HG02798 (cell line): ENCODE measurements around the gene PDE4D.

Experiments
- ATAC-seq: cut with Tn5 transposase; IDR thresholded peaks from one replicate; pipeline ENCODE4 v1.9.1; 2021; ENCODE audit warnings: mild to moderate bottlenecking; ENCODE audit not compliant: unreplicated experiment, poor library complexity

The PDE4D gene

DNA sequence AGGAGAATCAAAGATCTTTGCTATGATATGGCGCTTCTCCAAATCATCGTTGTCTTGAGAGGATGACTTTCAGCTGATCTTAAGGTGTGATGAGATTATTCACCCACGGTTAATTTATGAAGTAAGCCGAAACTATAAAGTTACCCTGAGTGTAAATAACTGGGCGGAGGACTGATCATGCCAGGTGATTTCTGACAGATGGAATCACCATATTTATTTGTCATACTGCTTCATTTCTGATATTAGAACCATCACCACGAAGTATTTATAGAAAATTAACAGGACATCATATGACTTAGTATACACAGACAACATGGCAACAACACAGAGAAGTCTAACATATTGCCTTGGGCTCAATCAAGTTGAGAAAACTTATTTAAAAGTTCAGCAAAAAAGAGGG is 708.8 kb downstream of the PDE4D start:
- no peak for ATAC-seq

DNA sequence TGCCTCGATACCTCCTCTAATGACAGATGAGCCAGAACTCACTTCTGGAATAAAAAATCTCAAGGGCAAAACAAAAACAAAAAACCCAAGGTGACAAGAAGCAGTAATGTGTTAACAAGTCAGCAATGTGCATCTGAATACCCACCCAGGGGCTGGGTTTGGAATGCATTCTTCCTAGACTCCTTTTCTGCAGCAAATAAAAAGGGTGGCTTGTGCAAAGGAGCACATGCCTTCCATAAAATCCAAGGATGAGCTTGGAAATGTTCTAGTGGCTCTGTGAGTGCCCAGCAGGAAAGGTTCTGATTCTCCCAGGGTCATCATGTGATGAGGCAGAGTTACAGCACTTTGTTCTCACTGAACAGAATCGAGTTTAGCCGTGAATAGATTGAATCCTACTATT is 710.8 kb downstream of the PDE4D start:
- ATAC-seq, result no peak

DNA sequence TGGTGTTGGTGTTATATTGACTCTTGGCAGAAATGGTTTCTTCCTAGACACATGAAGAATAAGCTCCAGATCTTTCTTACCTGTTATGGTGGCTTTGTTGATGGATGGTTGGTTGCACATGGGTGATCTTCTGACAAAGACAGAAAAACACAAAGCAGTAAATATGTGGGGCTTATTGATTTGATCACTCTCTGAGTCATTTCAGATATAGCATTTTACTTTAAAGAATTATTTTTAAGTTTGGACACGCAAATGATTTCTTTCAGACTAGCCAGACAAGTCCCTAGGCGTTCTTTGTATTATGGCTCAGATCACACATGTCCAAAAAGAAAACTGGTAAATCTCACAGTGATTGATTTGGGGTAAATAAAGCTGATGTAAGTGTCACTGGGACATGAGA is 713.0 kb downstream of the PDE4D start:
- ATAC-seq, result peak; percentile 70

DNA sequence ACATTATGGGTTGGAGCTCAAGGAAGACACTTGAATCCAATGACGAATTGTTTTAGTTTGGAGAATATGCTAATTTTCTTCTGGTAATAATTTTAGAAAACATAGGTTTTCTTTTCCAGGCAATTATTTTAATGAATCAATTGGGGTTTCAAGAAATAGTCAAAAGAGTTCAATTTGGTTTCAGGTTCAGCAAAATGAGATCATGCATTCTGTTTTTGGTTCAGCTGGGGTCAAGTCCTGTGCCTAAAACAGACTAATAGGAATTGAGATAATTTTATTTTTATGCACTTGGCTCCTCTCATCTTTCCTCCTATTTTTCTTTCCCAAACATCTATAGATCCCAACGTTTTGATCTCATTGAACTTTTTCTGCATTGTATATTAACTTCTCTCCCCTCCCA is 713.8 kb downstream of the PDE4D start:
- no peak for ATAC-seq

DNA sequence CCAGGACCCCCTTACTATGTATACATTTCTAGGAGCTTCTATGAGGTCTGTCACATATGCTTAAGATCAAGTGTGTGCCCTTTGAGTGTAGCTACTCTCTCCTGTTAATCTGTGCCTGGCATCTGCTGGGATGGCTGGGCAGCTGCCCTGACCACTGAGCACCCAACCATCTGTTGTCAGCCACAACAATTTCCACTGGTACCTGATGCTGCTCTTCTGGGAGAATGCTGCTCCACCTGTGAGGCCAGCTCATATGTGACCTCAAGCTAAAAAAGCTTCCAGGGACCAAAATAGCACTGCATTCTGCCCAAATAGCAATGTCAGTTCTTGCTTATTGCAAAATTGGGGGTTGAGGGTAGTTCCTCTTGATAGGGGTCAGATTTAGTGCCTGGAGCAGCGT is 715.0 kb downstream of the PDE4D start:
- no peak for ATAC-seq

DNA sequence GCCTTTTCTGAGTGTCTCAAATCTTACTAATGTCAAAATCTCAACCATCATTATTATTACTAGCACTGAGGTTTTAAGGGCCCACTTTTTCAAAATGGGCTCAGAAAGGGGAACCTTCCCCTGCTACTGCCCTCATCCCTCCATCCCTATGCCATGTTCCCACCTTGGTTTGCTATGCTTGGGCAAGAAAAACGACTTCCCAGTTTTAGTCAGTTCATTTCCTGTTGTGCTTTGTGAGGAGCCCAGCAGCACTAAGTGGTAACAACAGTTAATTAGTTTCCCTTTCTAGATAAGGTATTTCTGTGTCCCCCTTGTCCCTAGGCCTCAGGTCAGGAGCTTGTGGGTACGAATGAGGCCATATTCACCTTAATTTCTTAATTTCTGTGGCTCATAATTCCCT is 715.5 kb downstream of the PDE4D start:
- ATAC-seq, result no peak

DNA sequence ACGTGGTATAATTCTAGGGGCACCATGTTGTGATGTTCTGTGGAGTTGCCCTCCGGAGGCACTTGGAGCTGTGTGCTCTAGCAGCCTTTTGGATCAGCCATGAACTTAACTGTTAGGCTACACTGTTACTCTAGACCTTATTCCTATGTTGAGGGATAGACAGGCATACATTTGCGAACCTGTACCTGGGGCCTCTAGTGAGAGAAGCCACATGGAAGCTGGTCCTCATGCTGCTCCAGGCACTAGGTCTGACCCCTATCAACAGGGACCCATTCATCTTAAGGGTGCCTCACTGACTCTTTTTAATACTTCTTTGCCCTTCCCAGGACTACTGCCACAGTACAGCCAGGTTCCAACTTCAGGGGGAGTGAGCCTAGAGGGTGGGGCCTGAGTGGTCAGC is 715.9 kb downstream of the PDE4D start:
- no peak for ATAC-seq

DNA sequence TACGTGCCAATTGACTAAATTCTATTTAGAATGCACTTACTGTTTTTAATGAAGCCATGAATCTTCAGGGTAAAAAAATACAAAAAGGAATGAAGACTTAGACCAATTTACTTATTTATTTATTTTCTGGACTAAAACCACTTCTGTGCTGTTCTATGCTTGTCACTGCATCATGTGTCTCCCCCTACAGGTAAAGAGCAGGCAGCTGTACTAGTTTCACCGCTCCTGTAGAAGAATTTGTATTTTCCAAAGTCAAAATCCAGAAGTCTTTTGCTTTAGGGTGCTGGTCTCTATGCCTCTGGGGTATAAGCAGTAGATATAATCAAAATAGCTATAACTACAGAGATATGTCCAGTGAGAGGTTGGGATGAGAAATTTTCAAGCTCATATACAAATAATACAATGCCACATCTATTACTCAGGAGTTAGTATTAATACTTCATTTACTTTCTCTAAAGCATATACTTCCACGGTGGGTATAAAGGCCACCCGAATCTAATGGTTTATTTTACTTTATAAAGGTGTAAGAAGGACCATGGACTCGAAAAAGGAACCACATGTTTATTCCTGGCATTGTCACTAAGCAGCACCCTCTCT is 719.2 kb downstream of the PDE4D start:
- peak; percentile 53 for ATAC-seq

DNA sequence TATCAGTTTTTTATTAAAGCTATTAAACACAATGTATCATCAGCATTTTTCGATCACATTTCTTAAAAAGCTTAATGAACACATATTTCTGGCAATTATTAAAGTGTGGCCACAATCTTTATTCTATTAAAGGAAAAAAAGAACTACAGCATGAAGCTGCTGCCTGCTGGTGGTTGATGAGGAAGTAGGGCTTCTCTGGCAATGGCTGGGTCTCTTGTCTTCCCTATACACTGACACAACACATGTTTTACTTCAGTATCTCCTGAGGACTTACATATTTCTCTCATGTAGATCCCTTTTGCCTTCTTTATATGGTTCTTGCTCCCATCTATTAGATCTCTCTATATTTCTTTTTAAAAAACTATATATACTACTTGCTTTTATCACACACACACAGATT is 719.9 kb downstream of the PDE4D start:
- no peak for ATAC-seq

DNA sequence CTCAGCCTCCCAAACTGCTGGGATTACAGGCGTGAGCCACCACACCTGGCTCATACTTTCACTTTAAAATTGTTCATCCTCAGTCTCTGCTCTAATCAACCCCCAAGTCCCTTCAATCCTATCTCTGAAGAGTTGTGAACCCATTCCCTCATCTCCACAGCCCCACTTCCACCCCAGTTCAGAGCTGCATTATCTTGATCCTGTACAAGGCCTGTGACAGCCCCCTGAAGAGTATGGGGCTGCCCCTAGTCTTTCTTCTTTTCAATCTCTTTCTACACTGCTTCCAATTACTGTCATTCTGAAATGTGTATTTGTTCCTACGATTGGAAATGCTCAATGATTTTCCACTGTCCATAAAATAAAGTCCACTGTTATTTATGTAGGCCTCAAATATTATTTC is 722.4 kb downstream of the PDE4D start:
- ATAC-seq, result no peak

DNA sequence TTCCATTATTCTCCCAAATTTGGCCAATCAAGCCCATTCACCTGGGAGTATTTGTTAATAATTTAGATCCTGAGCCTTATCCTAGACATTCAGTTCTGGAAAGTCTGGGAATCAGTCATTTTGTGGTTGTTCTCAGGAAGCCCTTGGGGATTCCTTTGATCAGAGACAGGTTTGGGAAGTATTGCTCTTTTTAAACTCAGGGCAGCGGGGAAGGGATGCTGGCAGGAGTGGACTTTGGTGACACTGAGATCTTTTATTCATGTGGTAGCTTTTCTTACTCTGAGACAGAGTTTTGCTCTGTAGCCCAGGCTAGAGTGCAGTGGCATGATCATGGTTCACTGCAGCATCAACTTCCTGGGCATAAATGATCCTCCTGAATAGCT is 723.8 kb downstream of the PDE4D start:
- no peak for ATAC-seq

DNA sequence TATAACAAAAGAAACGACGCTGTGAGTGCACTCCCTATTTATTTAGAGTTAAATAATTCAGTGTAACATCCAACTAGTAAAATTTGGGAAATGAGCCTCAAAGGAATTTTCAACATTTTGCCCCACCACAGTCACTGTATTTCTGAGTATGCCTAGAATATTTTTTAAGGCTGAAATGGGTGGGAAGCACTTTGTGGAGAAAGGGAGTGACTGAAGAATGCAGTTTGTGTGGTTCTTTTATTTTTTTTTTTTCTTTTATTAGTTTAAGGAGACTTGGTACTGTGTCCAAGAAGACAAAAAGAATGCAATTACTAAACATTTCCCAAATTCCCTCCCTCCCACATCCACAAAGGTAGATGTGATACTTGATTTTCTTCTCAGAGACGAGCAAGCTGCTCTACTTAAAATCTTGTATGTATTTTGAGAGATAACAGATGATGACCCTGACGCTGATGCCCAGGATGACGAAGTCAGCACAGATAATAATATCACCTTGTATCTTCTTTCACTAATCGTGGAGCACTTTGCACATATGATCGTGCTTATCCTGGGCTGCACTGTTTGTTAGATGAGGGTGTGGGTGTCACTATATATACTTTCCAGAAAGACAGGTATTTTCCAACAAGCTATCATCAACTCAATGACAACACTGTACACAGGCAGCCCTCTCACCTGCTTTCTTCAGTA is 724.3 kb downstream of the PDE4D start:
- ATAC-seq, result no peak

DNA sequence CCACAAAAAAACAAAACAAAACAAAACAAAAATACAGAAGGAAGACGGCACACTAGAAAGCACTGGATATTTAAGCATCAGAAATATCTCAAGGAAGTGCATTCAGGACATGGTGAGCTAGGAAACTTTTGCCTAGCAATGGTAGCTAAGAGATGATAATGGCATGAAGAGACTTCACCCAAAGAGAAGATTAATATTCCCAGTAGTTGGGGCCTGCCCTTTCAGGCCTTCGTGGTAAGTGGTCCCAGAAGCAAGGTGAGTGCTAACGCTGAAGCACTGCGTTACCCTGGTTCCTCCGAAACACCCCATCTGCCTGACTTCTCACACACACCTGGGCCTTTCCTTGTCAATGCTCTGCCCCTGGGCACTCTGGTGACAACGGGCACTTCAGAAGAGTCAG is 725.5 kb downstream of the PDE4D start:
- no peak for ATAC-seq

DNA sequence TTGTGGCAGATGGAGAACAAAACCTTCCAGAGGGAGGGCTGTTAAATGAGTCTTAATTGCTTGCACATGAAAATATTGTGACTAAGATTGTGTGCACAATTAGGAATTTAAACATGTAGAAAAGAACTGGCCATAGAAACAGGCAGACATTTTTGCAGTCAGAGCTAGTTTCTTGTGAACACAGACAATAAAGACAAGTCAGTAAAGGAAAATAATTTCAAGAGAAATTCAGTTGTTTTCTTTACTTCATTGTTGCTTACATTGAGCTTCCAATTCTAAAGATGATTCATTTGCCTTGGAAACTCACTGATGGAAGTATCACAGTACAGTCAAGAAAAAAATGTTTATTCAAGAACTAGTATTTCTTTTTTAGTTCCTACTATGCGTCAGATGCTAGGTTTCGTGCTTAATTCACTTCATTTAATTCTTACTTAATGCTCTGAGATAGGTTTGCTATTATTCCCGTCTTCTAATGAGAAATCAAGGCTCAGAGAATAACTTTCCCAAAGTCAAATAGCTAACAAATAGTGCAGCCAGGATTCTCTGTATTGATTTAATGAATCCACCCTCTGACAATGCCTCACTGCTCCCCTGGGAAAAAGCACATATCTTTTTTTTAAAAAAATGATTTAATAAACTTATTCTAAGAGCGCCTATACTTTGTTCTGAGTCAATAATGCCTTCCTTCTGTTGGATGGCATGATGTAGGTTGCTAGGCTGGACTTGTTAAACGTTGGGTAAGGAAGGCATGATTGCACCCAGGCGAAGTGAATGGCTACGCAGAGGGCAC is 729.3 kb downstream of the PDE4D start:
- ATAC-seq, result no peak

DNA sequence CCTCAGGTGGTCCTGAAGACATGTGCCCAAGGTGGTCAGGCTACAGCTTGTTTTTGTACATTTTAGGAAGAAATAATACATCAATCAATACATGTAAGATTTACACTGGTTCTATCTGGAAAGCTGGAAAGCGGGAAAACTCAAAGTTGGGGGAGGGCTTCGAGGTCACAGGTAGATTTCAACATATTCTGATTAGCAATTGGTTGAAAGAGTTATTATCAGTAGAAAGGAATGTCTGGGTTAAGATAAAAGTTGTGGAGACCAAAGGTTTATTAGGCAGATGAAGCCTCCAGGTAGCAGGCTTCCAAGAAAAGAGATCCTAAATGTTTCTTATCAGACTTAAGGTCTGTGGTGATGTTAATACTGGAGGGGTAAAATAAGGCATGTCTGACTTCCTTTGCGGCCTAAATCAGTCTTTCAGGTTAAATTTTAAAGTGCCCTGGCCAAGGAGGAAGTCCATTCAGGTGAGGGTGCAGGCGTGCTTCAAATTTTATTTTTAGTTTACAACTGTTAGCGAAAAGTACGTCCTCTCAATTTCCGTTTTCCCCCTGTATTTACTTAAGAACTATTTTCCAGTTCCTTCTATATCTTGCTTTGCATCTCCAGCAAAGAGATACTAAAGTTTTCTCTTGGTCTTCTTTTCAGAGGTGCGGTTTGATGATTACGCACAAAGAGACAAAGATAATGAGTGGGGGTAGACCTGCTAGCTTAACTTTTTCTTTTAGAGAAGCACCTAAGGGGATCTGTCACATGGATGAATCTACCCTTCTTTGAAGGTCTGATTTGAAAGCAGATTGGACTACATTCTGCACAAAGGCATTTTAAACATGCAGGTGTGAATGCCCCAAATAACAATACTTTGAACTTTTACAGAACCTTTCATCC is 732.1 kb downstream of the PDE4D start:
- ATAC-seq, result no peak

DNA sequence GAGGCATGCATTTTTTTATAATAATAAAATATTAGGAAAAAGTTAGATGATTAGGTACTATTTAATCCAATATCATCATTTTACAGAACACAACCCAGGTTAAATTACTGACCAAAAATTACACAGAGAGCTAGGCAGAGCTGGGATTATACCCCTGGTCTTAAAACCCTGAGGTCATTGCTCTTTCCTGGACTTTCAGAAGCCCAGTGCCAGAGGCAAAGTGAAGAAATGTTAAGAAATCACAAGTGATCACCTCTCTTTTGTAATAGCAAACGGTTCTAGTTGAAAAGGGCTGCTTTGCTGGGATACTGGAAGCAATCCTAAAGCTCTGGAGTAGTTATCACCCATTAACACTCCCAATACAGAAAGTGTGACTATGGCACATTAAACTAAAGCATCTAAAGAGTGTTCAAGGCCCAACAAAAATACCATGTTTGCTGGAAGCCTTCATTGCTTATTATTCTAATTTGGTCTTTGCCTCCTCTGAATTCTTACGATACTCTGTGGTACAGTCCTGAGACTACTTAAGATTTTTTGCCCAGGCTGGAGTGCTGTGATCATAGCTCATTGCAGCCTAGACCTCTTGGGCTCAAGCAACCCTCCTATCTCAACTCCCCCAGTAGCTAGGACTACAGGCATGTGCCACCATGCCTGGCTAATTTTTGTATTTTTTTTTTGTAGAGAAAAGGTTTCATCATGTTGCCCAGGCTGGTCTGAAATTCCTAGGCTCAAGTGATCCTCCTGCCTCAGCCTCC is 734.7 kb downstream of the PDE4D start:
- no peak for ATAC-seq

DNA sequence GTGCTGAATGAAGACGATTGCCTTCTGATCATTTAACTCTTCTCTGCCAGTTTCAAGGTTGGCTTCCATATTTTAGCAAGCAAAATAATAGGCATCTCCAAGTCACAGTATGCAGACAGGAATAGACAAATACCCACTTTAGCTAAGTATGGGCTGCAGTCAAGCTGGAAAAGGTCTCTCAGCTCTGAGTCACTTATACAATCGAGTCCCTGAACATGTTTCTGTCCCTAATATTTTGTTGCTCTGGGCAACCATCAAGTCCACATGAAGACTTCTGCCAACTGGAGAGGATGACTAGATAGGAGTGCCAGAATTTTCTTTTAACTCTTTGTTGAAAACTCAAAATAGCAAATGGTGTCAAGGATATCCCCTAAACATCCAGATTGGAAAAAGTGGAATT is 735.4 kb downstream of the PDE4D start:
- no peak for ATAC-seq

DNA sequence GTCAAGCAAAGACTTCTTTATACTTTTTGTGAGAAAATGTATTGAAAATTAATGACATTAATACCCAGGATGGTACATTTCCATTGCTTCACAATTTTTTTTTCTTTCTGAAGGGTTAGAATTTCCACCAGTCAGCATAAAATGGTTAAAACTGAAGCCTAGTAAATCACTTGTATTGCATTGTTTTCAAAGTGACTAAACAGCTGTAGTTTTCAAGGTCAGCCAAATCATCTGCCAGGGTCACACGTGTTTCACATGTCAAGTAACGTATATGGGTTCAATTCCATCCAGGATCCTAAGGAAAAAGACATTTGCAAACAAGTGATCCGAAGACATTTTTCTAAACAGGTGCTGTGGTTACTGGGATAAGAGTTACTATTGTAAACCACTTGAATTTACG is 736.5 kb downstream of the PDE4D start:
- ATAC-seq, result no peak

DNA sequence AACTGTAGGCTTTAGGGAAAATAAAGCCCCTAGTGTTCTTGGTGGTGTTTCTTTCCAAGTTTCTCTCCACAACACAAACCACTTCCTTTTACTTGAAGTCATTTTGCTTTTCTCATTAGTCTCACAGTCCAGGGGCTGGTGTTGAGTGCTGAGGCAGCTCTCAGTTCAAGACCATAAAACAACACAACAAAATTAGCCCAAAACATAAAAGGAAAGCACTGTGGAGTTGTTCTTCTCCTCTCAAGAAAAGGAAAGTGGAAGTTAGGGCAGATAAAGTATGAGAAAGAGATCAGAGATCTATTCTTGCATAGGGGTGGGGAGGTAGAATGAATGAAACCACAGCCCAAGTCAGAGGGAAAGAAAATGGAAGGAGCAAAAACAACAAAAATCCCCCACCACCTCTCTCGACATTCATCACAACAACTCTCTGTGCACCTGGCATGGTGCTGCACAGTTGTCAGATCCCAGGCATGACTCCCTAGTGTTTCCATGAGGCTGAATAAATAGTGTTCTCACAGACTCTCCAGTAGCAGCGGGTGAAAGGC is 740.8 kb downstream of the PDE4D start:
- ATAC-seq, result peak; percentile 59
